ENCODE results near the gene ACER3.
"Not testable (repeated sequence)": the region's sequence is repeated elsewhere in the genome, so short reads cannot be mapped to it uniquely, and the experiment has no call there.

The ACER3 gene

GRCh38 chr11:76836613-76837291 lies 24.0 kb upstream of the ACER3 start:
- DNase-seq (ENCODE audit: extremely low read depth in 1 of 2, low read depth in 1 of 2) = no peak

DNA sequence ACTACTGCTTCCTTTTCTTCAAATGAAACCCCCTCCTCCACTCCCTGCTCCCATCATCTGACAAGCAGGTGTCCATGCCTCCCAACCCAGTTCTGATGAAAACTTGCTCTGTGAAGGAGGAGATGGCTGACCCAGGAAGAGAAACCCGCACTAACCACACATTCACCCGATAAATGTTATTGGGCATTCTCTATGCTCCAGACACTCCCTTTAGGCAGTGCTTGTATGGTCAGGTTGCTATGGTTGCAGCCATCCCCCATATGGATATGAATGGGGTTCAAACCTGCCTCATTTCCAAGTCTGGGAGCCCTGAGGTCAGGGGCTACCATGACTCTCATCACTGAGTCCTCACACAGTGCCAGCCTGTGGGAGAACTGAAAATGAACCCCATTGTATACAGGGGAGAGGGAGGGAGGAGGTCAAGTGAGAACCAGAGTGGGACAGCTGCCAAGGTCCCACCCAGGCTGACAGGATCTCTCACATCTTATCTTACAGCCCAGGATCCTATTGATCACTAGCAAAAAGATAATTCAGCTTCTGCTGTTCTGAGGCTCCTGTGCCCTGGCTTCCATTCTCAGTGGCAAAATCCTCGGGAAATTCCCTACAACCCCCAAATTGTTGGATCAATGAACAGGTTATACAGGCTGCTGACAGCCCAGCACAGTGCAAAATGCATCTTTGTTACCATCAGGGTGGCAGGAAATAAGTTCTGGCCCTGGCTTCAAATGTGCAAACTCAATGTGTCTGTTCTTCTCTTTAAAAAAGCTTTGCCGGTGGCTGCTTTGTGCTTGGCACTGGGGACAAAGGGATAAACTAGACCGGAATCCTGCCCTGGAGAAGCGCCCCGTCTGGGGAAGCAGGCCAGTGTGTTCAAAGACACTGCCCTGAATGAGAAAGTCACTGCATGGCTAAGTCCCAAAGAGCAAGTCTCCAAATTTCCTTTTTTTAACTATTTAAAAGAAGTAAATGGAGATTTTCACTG lies 22.7 kb upstream of the ACER3 start:
- DNase-seq (ENCODE audit: extremely low read depth in 1 of 2, low read depth in 1 of 2) = no peak

- no peak for DNase-seq (ENCODE audit: extremely low read depth in 1 of 2, low read depth in 1 of 2)
These were observed 22.0 kb upstream of the ACER3 start for GRCh38 chr11:76838678-76839068.

DNA sequence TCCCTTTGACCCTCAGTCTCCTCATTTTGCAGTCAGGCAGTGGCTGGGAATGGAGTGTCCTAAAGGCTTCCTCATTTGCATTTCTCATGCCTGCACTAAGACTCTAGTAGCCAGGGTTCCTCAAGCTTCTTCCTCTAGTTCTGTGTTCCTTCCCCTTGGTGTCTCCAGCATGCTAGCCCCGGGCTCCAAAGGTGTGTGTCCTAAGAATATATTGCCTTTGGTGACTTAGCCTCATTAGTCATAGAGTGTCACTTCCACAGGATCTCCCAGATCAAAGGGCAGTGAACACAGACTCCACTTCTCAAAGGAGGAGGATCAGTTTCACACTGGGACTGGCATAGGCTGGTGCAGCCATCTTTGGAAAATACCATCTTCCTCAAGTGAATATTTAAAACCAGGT lies 21.4 kb upstream of the ACER3 start:
- no peak for DNase-seq (ENCODE audit: extremely low read depth in 1 of 2, low read depth in 1 of 2)

DNA sequence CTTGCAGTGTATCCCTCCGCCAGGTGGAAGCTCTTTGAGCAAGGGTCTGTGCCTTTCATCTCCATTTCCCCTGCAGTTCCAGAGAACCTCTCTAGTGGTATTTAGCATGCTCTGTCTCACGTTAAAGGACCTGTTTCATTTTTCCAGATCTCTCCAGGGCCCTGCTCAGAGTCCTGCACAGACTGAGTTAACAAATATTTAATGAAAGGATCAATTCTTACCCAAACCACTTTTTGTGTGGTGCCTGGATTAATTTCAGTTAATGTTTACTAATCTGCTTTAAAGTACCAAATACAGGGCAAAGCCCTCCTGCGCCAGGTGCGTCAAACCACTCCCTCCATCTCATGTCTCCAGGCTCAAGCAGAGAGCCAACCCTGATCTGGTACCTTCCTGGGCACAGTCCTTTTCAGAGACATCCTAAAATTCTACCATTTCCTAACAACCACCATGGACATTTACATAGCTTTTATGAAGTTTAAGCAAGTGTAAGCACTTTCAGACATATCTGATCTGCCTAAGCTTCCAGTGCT lies 18.7 kb upstream of the ACER3 start:
- DNase-seq (ENCODE audit: extremely low read depth in 1 of 2, low read depth in 1 of 2) = no peak

DNA sequence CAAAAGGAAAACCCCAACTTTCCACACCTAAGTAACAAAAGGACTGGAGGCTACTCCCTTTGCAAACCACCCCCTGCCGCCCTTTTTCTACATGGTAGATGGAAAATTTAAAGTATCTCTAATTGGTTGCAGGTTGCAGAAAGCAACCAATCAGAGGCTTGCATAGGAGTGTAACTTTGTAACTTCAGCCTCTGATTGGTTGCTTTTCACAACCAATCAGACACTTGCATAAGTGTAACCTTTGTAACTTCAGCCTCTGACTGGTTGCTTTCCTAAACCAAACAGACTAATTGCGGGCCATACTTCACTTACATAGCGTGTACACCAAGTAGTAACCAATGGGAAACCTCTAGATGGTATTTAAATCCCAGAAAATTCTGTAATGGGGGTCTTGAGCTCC lies 16.8 kb upstream of the ACER3 start:
- no peak for DNase-seq (ENCODE audit: extremely low read depth in 1 of 2, low read depth in 1 of 2)

DNA sequence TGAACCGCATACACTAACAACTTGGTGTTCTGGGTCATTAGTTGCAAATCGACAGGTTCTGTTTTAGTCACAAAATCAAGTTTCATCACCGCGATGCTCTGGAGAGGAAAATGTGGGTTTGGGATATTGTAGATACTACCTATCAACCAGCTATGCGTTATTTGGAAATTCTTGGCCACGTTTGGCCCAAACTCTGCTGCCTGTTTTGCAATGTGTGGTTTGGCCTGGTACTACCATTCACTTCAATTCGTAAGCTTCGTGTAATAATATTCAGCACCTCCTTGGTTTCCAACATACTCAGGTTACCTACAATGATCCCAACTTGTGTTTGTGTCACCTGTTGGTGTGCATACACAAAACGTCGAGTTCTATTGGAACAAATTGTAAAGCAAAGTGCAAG lies 16.2 kb upstream of the ACER3 start:
- no peak for DNase-seq (ENCODE audit: extremely low read depth in 1 of 2, low read depth in 1 of 2)

GRCh38 chr11:76845069-76845468 lies 15.6 kb upstream of the ACER3 start:
- DNase-seq (ENCODE audit: extremely low read depth in 1 of 2, low read depth in 1 of 2) = no peak

GRCh38 chr11:76846441-76846840 lies 14.3 kb upstream of the ACER3 start:
- no peak for DNase-seq (ENCODE audit: extremely low read depth in 1 of 2, low read depth in 1 of 2)

DNA sequence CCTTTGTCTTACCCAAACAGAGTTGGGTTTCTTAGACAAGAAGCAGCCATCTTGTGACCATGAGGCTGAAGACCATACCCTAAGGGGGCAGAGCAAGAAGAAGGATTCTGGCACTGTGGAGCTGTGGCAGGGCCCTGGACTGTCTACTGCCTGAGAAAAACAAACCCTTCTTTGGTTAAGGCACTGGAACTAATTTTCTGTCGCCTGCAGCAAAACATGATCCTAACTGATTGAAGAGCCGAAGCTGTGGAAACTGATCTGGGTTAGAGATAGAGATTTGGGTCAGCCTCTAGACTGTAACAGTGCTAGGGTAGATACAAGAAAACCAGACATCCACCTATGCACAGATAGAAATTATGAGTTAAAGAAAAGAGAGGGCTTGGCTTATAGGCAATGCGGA lies 11.3 kb upstream of the ACER3 start:
- no peak for DNase-seq (ENCODE audit: extremely low read depth in 1 of 2, low read depth in 1 of 2)

GRCh38 chr11:76850130-76850529 lies 10.6 kb upstream of the ACER3 start:
- no peak for DNase-seq (ENCODE audit: extremely low read depth in 1 of 2, low read depth in 1 of 2)

GRCh38 chr11:76850815-76851214 lies 9.9 kb upstream of the ACER3 start:
- DNase-seq (ENCODE audit: extremely low read depth in 1 of 2, low read depth in 1 of 2) = no peak

DNA sequence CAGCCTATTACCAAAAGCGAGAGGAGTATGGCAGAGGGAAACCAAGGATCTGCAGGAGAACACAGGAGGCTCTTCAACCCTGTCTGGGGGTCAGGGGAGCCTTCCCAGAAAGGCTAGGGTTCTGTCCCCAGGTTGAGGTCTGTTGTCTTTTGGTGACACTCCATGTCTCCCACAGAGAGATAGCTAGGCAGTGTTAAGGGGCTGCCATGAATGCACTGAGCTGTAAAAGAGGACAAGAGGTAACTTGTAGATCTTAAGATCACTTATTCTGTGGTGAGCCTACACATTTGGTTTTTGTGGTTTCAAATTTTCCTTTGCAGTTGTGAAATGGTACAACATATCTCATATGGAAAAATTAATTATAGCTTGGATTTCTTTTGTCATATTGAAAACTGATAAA lies 6.0 kb upstream of the ACER3 start:
- no peak for DNase-seq (ENCODE audit: extremely low read depth in 1 of 2, low read depth in 1 of 2)

DNA sequence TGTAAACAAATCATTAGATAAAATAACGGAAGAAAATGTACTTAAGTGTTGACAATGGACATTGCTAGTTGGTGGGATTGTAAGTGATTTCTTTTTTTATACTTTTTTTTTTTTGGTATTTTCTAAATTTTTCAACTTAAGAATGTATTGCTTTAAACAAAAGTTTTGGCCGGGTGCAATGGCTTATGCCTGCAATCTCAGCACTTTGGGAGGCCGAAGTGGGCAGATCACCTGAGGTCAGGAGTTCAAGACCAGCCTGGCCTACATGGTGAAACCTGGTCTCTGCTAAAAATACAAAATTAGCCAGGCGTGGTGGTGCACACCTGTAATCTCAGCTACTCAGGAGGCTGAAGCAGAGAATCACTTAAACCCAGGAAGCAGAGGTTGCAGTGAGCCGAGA lies 5.0 kb upstream of the ACER3 start:
- not testable (repeated sequence) for DNase-seq (ENCODE audit: extremely low read depth in 1 of 2, low read depth in 1 of 2)

- DNase-seq (ENCODE audit: extremely low read depth in 1 of 2, low read depth in 1 of 2) = no peak
These were observed 4.6 kb upstream of the ACER3 start for GRCh38 chr11:76856106-76856505.

DNA sequence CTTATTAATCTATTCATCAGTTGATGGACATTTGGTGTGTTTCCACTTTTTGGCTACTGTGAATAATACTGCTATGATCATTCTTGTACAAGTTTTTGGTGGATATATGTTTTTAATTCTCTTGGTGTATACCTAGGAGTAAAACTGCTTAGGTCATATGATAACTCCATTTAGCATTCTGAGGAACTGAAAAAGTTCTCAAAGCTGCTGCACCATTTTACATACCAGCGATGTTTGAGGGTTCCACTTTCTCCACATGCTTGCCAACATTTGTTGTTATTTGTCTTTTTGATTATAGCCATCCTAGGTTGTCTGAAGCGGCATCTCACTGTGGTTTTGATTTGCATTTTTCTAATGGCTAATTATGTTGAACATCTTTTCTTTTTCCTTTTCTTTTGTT lies 4.1 kb upstream of the ACER3 start:
- no peak for DNase-seq (ENCODE audit: extremely low read depth in 1 of 2, low read depth in 1 of 2)

- no peak for DNase-seq (ENCODE audit: extremely low read depth in 1 of 2, low read depth in 1 of 2)
These were observed 2.8 kb upstream of the ACER3 start for GRCh38 chr11:76857781-76858410.

- no peak for DNase-seq (ENCODE audit: extremely low read depth in 1 of 2, low read depth in 1 of 2)
These were observed 950 bp upstream of the ACER3 start for GRCh38 chr11:76859708-76860227.

GRCh38 chr11:76861490-76861953 lies 804 bp downstream of the ACER3 start:
- DNase-seq (ENCODE audit: extremely low read depth in 1 of 2, low read depth in 1 of 2) = no peak

DNA sequence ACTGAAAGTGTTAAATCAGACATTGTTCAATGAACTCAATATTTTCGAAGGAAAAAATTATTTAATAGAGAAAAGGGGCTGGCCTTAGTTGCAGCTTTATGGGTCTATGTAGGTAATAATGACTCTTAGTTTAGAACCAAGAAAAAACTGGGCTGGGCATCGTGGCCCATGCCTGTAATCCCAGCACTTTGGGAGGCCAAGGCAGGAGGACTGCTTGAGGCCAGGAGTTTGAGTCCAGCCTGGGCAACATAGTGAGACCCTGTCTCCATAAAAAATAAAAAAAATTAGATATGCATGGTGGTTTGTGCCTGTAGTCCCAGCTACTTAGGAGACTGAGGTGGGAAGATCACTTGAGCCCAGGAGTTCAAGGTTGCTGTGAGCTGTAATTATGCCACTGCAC lies 2.1 kb downstream of the ACER3 start:
- DNase-seq (ENCODE audit: extremely low read depth in 1 of 2, low read depth in 1 of 2) = not testable (repeated sequence)

GRCh38 chr11:76863196-76863777 lies 2.6 kb downstream of the ACER3 start:
- no peak for DNase-seq (ENCODE audit: extremely low read depth in 1 of 2, low read depth in 1 of 2)
